GM04503 (cell line): ENCODE measurements around the gene POU2F1.

Experiments
- DNase-seq: peaks from one replicate; pipeline ENCODE4 v3.0.0-alpha.2; 2012; ENCODE audit warnings: low read depth

POU2F1 gene

DNA sequence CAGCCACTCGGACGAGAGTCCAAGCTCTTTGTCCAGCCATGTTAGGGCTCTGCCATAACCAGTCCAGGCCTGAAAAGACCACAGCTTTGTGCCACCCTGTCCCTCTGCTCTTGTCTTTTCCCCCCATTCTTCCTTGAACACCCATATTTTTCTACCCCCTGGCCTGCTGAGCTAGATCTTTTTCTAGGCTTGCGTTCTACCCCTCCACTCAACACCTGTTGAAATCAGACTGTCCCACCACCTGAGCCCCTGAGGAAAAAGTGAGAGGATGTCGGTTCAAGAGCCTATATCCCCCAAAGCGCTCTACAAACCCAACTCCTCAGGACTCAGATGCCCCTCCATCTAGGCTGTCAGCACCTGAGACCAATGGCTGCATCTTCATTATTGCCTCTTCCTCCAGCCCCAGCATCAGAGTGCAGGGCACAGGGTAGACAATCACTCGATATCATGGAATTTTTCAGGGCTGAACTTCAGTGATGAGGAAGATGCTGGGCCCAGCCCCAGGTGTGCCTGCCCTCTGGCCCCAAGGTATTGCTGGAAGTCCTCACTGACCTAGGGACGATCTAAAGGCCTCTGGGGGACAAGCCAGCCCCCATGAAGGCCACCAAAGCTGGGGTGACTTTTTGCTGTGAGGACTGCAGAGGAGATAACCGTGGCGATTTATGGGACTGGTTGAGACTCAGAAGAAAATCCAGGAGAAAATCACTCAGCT, 222.3 kb downstream of the POU2F1 start:
- no peak for DNase-seq

DNA sequence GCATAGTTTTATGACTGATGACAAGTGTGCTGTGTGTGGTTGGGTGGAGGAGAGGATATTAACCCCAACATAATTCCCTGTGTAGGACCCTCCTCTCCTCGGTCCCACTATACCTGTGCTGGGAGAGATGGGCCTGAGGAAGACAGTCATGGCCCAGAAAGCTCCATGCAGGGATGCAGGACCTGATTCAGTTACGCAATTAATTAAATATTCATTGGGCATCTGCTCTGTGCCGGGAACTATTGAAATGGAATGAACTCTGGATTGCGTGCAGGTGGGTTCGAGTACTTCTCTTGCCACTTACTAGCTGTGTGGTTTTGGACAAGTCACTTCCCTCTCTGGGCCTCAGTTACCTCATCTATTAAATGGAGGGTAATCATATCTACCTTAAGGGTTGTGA, 223.1 kb downstream of the POU2F1 start:
- no peak for DNase-seq

DNA sequence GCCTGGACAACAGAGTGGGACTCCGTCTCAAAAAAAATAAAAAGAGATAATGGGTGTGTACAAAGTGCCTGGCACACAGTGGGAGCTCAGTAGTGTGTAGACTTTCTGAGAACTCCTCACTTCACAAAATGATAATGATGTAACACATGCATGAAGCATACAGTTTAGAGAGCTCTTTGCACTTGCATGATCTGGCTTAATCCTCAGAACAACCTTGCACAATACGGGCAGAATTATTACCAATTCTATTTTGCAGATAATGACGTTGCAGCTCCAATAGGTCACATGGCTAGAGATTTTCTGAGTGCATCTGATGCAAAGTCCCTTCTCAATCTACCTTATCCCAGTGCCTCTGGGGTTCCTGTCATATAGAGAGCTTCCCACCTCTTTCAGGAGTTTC, 226.3 kb downstream of the POU2F1 start:
- no peak for DNase-seq

DNA sequence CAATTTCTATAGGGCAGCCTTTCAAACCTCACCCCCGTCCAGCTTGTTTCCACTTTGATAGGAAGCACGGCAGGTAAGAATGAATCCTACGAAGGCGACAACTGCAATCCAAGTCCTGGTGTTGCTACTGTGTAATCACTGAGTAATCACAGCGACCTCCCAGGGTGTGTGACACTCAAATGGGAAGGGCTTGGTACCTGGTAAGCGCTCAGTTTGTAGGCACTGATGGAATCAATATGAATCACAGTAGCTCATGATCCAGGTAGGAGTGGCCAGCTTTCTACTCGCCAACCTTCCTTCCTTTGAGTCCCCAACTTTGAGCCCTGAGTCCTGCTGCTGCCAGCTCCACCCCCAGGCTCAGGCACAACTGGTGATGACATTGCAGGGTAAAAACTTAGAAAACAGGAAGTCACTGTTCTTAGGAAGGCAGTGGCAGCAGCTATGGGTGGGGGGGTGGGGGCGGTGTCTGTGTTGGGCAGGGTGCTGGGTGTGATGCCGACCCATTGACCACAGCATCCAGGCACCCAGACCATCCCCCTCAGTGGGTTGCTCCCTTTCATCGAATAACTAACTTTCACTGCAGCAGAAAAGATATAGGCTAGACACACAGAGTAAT, 226.9 kb downstream of the POU2F1 start:
- no peak for DNase-seq

DNA sequence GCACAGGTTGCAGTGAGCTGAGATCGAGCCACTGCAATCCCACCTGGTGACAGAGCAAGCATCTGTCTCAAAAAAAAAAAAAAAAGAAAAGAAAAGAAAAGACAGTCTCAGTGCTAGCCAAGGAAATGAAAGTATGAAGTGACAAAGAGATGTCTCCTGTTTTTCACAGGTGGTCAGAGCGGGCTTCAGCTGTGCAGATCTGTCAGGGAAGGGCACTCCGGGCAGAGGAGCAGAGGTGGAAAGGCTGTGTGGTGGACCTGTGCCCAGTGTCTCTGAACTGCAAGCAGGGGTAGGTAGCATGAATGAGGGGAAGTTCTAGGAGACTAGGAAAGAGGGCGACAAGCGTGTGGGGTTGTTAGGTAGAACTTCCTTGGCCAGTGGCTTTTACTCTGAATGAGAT, 230.2 kb downstream of the POU2F1 start:
- DNase-seq = no peak

DNA sequence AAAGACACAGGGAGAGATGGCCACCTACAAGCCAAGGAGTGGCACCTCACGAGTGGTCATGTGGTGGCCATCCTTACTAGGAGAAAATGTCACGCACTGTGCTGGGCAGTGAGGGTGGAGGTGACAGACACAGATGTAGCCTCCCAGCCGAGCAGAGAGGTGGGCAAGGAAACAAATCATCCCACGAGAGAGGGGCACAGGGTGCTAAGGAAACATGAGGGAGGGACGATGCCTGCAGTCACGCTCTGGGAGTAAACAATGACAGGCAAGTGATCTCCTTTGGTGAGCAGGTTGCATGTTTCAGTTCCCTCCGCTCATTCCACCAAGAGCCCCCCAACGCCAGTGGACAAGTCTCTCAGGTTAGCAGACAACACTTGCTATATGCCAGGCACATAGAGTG, 231.8 kb downstream of the POU2F1 start:
- DNase-seq = no peak

DNA sequence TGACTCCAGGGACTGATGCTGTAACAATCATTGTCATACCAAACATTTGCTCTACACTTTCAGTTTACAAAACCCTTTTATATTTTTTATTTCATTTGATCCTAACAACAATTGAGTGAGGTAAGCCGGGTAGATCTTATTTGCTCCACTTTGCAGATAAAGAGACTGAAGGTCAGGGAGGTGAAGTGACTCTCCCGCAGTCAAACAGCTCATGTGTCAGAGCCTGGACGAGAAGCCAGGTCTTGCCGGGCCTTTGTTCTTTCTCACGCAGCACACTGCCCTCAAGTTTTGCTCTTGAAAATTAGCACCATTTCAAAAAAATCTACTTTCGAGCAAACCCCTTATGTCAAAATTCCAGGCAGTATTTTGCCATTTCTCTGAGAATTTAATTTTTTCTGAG, 232.4 kb downstream of the POU2F1 start:
- DNase-seq = no peak

DNA sequence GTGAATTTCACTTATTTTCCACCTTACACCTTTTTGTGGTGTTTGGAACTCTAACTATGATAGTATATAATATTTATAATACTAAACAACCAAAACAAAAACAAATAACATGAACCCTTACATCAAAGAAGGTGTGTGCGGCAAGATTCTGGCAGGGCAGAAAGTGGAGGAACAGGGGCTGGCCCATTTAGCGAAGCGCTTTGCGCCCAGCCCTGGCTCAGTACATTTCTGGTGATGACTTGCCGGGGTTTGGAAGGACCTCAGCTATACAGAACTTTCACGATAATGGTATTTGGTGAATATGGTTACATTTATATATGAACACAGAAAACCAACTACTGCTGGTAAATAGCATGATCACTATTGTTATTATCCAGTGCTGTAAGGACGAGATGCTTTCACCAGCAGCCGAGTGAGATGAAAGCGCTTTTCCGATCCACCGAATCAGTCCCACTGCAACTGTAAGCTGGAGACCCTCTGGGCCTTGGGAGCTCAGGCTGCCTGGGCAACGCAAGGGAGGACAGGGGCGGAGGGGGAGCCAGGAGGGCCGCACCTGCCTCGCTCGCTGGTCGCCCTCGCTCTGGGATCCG, 233.7 kb downstream of the POU2F1 start:
- DNase-seq = no peak

DNA sequence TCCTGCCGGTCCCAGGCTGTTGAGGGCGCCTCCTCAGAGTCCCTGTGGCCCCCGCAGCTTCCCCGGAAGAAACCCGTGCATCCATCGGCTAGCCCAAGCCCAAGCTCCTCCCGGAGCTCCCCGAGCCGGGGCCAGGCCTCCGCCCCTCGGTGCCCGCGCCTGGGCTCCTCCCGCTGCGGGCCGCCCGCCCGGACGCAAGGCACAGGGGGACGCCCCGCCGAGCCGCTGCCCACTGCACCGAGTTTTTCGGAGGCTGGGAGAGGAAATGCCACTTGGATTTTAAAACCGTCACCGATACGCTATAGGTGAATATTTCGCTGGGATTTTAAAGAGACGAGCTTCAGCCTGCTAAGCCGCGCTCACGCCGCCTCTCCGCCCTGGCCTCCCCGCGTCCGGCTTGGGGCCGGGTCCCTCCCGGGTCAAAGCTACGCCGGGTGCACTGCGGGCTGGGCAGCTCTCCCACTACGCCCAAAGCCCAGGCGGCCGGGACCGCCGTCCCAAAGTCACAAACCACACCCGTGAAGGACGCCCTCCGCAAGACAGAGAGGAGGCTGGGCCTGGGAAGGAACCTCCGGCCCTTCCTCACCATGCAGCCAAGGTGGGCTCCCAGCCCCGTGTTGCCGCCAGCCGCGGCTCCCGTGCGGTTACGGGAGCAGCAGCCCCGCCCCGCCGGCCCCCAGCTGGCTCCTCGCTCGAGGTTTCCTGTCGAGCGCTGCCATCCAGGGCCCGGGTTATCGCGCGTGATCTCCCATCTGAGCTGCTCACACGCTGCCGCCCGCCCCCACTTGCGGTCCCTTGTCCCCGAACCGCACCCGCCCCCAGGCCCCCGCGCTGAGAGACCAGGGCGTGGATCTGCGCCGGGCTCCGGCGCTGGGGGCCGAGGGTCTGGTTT, 234.5 kb downstream of the POU2F1 start:
- DNase-seq = no peak

DNA sequence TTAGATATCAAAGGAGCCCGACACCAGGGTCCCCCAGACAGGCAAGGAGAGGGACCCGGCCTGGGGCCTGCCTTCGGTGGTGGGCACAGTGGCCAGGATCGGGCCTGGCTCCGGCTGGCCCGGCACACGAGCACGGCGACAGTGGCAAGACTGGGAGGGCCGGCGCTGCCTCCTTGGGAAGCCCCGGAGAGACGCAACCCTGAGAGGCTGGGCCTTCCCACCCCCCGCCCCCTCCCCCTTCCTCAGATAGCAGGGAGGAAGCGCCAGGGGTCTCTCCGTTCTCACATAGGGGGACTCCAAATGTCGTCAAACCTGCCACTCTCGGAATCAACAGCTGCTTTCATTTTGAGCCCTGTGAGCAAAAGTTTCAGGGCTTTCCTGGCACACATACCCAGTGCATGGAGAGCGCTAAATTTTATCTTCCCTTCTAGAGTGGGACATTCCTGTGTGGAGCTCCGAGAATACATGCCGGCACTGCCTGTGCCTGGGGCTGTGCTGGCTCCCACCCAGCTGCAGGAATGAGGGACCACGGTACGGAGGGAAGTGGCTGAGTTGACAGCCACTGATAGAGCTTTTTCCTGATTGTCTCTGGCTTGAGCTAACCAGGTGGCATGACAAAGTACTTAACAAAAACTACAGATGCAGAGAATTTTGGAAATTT, 235.2 kb downstream of the POU2F1 start:
- no peak for DNase-seq

DNA sequence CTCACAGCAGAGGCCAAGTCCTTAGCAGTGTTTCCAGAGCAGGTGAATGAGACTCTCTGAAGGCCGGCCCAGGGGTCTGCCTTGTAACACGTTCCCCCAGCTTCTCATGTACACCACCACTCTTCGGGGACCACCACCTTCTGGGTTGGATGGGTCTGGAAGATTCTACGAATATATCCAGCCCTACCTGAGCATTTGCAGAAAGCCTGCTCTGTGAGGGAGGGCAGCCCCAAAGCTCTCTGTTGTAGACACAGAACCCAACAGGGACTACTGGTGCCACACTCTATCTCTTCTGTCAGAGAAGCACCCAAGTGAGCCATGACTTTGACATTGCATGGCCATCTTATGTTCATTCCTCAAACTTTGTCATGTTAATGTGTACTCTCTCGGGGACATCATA, 235.8 kb downstream of the POU2F1 start:
- DNase-seq = no peak

DNA sequence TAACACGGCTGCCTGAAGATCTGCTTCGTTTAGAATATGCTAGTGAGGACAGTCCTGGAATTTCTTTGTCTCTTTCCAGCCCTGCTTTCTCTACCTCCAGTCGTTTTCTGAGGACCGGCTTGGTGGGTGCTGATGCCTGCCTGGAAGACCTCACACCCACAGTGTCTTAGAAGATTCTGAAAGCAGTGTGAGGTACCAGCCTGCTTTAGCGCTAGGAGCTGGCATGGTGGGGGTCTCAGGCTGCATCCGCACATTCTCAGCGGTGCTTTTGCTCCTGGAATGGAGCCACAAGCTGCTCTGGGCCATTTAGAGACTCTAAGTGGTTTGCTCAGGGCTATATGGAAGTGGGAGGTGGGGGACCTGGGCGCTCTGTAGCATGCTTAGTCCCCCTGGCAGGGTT, 236.2 kb downstream of the POU2F1 start:
- no peak for DNase-seq

DNA sequence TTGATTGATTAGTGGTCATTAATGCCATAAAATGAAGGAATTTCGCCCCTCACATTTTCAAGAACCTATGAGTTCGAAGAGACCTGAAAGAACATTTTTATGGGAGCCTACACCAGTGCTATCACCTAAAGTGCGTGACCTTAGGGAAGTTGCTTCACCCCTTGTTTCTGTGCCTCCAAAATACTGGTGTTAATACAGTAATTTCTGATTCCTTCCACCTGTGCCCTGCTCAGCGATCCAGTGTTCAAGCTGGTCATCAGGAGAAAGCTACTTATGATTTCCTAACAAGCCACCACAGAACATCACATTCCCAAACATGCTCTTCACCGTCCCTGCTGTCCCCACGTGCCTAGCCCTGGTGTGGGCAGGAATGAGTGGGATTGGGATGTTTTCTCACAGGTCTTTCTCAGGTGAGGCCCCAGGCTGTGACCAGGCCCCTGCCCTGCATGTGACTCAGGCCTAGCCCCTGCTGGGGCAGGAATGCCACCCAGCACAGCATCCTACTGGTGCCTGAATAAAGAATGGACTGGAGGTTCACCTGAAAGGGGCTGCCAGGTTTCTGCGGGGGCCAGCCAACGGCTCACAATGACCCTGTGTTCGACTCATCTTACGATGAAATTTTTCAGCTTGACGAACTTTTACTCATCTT, 237.4 kb downstream of the POU2F1 start:
- DNase-seq = no peak

DNA sequence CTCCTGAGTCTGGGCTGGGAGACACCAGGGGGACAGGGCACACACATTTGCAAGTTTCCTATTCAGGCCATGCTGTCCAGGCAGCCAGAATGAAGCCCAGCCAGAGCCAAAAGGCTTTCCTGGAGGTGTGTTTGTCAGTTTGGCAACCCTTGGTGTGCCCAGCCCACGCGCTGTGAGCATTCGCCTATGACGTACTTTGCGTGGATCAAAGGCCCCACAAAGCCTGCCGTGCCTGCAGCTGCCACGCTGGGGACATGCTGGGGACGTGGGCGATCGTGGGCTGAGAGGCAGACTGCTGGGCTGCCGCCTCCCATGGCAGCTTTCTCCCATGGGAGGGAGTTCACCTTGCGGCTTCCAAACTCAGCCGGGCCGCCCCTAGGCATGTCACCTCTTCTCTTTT, 240.2 kb downstream of the POU2F1 start:
- no peak for DNase-seq

DNA sequence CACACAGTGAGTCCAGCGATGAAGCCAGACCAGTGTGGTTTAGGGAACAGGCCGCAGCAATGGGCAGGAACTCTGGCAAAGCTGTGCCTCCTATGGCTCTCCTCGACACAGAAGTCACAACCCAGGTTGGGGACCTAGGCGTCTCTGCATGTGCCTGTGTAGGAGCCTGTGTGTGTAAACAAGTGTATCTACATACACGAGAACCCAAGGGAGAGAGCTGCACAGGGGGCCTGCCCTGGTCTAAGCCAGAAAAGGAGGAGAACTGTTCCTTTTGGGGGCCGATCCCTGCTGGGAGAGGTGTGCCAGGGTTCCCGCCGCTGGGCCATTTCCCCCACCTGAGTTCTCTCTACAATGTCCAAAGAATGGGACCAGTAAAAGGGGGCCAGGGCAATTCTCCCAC, 241.7 kb downstream of the POU2F1 start:
- no peak for DNase-seq

DNA sequence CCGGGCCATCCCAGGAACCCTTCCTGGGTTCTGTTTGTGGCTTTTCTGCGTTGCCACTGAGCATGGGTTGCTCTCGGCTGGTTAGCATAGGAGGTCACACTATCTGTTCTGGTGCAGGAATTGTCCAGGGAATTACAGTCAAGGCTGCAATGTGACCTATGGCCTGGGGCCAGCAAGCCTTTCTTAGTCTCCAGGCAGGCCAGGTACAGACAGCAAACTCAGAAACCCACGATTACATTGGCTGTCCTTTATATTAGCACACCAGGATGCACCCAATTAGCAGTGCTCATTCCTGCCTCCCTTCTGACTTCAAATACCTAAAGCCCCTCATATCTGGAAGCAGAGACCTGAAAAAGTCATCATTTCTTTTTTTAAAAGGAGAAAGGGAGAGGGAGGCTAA, 242.4 kb downstream of the POU2F1 start:
- DNase-seq = no peak

DNA sequence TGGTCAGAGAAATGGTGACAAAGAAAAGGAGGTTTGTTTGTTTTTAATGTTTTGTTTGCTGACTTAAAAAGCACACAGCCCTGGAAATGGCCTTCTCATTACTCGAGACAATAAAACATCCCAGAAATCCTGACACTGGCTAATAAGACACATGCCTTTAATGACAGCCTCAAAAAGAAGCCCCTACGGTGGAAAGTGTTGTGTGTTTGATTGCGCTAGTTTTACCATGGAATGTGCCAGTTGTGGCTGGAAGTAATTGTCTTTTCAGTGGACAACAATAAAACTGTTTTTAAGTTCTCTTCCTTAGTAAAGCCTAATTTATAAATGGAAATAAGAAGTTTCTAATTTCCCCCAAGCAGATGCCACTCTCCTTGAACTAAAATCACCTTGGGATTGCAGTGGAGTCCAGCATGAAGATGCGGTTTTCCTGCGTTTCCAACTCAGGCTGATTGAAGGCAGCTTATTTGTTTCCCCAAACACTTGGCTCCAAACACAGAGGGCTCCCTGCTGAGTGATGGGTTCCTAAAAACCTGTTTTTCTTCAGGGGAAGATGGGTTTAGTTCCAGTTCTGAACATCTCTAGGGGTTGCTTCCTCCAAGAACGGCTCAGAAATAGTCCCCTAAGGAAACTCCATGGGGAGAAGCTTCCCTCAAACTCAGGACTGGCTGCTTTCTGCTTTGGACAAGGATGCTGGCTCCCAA, 243.3 kb downstream of the POU2F1 start:
- no peak for DNase-seq

DNA sequence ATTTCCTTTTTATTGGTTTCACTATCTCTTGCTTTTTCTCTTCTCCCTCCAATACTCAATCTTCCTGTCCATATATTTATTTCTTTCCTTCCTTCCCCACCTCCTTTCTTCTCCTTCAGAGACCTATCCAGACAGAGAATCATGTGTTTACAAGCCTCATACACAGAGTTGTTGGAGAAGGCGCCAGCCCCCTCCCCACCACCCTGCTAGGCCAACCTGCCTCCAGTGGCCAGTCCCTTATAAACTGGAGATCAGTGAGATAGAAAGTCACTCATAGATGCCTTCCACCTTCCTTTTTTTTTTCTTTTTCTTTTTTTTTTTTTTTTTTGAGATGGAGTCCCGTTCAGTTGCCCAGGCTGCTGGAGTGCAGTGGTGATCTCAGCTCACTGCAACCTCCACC, 244.3 kb downstream of the POU2F1 start:
- no peak for DNase-seq

DNA sequence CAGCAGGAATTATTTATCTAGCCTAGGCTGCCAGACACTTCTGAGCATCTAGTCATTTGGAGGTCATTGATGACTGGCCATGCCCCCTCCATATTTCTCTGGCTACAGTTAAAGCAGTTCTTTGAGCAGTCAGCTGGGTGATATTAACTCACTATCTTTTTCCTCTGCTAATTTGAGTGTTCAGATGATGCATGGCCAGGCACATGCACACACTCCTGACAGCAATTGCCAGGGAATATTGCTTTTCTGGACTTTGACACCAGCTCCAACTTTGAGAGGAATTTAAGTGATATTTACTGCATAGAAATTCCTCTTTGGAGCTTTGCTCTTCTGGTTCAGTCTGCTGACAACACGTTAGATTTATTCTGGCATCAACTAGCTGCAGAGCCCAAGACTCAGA, 245.1 kb downstream of the POU2F1 start:
- DNase-seq = no peak

DNA sequence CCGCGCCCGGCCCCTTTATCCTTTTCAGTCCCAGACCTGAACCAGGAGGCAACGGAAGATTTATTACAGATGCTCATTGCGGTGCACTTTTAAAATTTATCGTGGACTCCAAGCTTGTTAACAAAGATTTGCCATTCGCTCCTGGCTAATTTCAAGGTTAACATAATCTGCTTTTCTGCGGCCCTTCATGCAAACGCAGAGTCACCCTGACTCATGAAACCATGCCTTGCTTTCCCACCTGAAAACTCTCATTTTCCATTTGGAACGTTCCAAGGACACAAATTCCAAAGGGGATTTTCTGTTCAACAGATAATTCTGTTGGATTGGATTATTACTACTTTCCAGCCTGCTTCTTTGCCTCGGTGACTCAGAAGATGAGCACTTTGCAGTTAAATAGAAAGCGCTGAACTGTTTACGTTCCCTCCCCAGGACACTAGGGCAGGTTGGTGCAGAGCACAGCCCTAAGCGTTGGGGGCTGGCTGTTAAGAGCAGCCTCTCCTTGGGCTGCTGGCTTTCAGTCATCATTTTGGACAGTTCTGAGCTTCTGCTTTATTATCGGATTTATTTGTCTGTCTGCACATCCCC, 246.5 kb downstream of the POU2F1 start:
- DNase-seq = no peak

DNA sequence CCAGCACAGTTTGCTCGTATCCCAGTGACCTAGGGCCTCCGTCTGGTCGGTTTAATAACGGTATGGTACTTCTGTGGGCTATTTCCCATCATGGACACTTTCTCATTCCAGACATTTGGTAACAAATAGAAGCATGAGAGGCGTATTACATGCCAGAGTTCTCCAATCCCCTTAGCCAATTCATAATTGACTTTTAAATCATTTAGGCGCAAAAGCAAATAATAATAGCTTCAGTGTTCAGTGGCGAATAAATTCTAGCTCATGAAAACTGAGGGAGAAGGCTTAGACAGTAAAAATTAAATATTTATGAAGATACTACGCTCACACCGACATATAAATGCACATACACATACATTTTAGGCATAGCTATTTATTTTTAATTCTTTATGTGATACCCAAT, 247.1 kb downstream of the POU2F1 start:
- DNase-seq = no peak
